Glomerular visceral epithelial cell (primary cell): ENCODE data around the gene COX7A2.

Source experiments
- DNase-seq: peaks from one replicate; pipeline ENCODE4 v3.0.0-alpha.2; 2016; ENCODE audit errors: extremely low spot score

Gene COX7A2

DNA sequence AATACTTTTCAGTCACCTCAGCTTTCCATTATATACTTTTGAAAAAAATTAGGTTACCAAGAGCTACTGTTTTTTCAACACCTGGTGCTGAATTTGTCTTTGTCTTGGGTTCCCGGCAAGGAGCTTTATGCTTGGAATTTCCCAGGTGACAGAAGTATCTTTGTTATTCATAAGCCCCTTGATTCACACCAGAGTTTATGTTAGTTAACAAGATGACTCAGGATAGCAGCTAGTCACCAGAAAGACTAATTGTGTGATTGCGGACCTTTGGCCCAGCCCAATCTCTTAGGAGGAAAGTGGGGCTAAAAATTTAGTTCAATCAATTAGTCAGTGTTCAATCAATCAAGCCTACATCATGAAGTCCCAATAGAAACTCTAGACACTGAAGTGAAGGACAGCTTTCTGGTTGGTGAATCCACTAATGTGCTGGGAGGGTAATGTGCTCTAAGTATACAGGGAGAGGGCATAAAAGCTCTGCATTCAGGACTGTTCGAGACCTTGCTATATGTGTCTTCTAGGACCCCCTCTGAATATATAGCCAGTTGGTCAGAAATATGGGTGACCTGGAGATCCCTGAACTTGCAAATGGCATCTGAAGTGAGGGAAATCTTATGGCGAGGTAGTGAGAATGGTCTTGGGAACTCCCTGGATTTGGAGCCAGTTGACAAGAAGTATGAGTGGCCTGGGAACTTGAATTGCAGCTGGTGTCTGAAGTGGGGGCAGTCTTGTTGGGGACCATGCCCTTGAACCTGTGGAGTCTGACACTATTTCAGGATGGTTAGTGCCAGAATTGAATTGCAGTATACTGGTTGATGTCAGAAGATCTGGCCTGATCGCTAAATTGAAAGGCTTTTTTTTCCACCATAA lies 24.8 kb upstream of the COX7A2 start:
- DNase-seq = peak; percentile 43

- DNase-seq = no peak
Measured at GRCh38 chr6:75267461-75267860, 23.9 kb upstream of the COX7A2 start.

- DNase-seq = peak; percentile 47
Measured at GRCh38 chr6:75266716-75267291, 23.2 kb upstream of the COX7A2 start.

DNA sequence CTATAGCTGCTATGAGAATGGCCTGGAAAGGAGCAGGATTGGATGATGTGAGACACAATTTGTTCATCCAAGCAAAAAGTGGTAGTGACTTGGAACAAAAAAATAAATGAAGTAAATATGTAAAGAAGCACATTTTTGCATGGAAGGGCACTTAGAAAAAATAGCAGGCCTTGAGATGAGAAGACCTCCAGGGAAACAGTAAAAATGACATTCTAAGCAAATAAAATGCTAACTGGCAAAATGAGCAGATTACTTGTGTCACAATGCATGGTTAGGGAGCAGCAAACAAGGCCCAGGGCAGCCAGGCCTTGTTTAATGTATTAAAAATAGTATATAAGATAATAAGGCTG lies 19.8 kb upstream of the COX7A2 start:
- no peak for DNase-seq

DNA sequence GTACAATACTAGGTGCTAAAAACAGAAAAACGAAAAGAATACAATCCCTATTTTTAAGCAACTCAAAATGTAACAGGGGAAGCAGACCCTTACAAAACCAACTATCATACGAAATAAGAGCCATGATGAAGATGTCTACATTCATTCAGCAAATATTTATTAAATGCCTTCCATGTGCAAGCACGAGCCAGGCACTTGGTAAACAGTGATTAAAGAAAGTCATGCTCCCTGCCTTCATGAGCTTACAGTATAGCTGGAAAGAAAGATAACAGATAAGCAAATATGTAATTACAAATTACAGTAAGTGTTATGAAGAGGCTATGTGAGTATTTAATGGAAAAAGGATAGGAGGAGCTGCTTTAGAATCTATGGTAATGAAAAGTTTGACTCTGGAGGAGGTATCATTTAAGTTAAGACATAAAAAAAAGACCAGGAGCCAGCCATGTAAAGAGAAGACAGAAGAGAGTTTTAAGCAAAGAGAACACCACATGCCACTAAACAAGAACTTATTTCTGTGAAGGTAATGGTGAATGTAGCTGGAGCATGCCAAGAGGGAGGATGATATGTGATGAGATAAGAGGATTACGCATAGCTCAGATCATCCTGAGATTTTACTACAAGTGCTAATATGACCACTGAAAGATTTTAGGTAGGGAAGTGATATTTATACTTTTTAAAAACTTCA lies 19.3 kb upstream of the COX7A2 start:
- DNase-seq = no peak

- no peak for DNase-seq
Measured at GRCh38 chr6:75261299-75261698, 17.7 kb upstream of the COX7A2 start.

- no peak for DNase-seq
Measured at GRCh38 chr6:75257343-75258087, 13.9 kb upstream of the COX7A2 start.

DNA sequence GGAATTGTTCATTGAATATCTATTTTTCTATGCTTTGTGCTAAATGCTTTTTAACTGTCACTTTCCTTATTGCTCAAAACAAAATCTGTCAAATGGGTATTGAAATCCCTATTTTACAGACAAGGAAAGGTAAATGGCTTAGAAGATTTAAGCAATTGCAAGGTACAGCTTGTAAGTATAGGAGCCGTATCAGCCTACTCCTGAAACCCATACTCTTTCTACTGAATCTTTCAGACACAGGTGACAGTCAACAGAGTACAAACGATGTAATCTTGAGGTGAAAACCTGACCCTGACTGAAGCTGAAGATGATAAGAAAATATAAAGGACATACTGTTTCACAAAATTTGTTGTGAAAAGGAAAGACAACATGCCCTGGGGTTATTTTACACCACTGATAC lies 7.0 kb upstream of the COX7A2 start:
- no peak for DNase-seq

DNA sequence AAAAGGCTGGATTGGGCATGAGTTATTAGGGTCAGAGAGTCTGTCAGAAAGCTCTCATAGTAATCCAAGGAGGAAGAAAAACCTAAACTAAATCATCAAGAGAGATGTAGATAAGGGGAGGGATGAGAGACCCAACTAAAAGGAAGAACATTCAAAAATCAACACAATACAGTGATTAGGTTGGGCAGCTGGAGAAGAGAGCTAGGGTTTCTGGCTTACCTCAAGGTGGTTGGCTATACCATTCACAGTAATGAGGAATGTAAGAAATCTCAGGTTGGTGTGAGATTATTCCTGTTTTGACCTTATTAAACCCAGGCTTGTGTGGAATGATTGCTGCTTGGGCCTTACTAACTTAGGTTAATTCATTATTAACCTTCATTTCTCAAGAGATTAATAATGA lies 6.2 kb upstream of the COX7A2 start:
- no peak for DNase-seq

DNA sequence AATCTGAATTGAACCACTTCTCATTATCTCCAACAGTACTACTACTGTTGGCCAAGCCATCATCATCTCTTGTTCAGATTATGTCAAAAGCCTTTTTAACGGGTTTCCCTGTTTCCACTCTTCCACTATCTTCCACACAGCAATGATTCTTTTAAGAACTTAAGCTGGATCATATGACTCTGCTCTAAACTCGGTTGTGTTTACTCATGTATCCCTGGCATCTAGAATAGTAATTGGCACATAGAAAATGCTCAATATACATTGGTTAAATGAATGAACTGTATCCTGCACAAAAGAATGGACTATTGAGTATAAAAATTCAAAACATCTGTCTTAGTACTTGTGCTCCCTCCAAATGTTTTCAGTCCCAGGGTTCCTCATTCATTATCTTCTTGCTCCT lies 2.8 kb upstream of the COX7A2 start:
- no peak for DNase-seq

GRCh38 chr6:75244063-75244584 lies 523 bp upstream of the COX7A2 start:
- DNase-seq = no peak

DNA sequence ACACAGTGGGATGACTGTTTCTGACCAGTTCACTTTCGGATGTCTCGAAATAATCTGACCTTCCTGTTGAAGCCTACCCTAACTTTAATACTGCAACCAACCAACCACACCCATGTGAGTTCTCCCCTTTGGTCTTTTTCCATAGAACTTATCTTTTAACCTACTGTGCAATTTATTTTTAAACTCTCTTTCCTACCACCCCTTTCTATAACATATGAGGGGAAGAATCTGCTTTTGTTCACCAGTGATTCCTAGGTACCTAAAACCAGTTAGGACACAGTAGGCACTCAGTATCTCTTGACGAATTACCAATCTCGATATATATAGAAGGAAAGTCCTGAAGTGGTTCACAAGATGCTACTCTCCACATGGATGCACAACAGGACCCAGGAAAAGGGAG lies 7.0 kb downstream of the COX7A2 start:
- DNase-seq = no peak

DNA sequence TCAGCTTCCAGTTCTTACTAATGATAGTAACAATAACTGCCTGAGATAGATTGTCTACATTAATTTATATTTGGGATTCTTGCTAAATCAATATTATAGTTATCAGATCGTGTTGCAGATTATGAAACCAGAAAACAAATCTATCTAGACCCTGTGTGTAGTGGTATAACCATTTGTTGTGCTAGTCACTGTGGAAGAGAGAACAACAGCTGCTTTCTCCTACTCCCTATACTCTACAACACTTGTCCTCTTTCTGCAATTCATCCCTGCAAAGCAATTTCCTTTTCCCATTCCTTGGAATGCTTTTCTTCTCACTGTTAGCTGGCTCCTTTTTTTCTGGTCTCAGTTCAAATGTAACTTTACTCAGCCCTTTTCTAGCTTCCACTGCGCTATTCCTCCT lies 8.3 kb downstream of the COX7A2 start:
- DNase-seq = no peak

DNA sequence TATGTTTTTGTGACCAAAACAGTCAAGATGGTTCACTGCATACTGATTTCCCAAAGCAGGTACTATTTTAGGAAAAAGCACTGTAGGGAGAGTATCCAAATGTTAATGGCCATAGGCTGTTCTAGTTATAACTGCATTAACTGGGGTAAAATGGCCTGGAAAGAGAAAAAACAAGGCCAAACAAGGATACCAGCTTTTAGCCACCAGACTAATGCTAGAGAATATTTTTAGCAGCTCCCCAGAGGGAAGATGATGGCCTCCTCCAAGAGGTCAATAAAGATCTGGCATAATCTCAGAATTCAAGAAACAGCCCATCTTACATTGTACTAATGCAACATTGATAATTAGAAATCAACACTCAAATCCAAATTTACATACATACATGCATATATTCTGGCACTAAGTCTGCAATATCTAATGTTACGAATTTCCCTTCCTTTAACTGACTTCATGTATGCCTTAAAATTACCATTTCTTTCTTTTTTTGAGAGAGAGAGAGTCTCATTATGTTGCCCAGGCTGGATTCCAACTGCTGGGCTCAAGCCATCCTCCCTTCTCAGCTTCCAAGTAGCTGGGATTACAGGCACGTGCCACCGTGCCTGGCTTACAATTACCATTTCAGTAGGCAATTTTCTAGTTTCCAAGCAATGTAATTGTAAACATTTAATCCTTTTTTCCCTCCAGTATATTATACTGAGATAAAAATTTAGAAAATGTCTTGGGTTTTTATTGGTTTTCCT lies 9.3 kb downstream of the COX7A2 start:
- DNase-seq = no peak

DNA sequence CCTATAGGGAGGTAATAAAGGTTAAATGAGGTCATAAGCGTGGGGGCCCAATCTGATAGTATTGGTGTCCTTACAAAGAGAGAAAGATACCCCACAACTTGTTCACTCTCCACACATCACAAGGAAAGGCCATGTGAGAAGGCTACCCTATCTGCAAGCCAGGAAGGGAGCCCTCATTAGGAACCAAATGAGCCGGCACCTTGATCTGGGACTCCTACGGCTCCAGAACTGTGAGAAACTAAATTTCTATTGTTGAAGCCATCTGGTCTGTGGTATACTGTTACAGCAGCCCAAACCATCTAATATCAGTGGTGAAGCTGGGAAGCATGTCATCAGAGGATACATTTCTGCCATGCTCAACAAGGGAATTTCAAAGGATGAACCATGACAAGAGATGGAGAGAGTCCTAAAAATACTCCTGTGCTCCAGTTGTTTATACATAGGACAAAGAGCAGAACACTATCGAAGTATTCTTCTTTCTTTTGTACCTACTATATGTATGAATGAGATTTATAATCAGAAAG lies 10.4 kb downstream of the COX7A2 start:
- DNase-seq = no peak

DNA sequence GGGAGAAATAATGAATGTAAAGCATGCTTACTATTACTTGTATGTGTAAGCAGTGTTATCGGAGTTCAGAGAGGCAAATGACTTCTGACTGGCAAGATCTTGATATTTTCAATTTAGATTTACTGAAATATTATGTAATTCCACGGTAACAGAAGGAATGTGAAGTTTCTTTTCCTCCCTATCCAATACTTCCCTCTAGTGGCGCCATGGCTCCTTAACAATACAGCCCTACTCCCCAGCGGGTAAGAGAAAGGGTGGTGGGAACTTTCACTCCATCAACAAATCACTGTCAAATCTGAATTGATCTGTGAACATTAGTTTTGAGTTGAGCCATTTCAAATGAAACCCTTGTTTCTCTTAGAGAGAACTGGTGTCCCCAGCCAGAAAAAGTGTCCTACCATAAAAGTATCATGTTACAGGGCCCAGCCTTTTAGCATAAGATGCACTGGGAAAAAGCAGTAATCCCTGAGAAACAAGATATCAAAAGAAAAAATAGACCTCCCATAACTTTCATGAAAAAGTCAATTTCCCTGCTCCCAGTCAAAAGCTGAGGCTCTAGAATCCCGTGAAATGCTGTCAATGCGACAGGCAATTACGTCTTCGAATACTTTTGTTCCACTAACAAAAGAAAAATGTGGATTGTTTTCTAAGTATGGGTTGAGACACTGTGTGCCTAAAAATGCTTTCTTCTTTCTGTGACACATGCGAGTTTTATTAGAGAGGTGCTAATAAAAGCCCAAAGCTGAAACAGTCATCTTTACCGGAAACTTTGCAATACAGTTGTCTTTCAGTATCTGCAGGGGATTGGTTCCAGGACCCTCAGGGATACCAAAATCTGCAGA lies 12.9 kb downstream of the COX7A2 start:
- peak; percentile 51 for DNase-seq

DNA sequence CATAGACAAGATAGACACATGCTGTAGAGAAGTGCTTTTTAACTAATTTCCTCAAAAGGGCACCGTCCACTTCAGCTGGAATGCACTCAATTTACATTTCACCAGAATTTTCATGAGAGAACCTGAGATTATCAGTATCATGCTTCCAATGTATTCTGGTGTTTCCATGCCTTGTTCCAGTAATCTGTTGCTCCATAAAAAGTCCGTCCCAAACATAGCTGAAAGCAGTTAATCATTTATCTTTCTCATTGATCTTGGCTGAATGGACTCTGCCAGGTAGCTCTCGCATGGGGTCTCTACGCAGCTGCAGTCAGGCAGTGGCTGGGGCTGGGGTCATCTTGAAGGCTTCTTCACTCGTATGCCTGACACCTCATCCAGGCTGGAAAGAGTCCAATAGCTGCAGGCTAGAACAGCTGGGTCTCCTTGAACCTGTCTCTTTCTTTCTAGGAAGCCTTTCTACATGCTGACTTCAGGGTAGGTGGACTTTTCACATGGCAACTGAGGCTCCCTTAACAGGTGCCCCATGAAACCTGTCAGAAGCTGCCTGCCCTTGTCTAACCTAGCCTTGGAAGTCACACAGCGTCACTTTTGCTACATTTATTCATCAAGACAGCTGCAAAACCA lies 19.2 kb downstream of the COX7A2 start:
- no peak for DNase-seq

DNA sequence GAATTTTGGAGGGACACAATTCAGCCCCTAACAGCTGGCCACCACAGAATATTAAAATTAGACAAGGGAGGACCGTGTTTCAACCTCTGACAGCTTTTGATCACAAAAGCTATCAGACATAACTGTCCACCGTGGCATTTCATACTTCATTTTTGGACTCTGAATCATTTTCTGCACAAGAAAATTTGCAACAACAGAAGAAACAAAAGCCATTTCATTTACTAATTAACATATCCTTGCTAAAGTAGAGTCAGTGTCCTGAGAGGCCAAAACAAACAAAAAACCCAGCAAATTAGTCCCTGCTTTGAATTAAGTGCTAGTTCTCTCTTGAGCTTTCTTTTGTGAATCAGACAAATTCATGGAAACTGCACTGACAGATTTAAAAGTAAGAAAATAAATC lies 20.2 kb downstream of the COX7A2 start:
- DNase-seq = no peak

DNA sequence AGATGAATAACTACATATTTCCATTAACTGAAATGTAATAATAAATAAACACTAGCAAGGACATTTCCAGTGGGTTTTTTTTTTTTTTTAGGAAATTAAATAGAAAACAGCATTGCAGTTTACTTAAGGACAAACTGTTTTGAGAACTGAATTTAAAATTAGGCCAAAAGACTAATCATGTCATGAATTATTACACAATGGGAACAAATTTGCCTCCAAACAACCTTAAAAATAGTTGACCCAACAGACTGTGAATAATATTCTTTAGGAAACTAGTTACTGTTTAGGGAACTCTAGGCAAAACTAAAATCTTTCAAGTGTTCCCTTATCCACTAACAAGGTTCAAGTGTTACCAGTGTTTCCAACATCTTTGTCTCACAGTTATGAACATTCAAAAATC lies 21.3 kb downstream of the COX7A2 start:
- no peak for DNase-seq

DNA sequence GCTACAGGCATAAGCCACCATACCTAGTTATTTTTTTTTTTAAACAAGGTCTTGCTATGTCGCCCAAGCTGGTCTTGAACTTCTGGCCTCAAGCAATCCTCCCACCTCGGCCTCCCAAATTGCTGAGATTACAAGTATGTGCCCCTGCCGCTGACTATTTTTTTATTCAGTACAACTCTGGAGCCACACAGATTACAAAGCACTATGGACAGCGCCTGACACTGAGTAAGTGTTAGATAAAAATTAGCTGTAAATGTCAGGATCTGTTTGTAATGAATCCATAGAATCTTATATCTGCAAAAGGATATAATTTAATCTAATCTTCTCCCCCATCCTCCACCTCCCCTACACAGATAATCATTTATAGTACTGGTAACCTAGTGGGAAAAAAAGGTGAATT lies 22.5 kb downstream of the COX7A2 start:
- no peak for DNase-seq
